Melanocyte of skin (primary cell): ENCODE measurements around the gene RPS6KA4. TPM values are rescaled to one million over a fixed set of nuclear protein-coding genes. Genes with fewer than 3 reads are reported as not detected.

Experiments
- small RNA-seq, 2 donors: library from RNA; depleted of rRNA; stranded (forward); fragments of <200 nt; gene quantifications; one replicate each; pipeline ENCODE3, GENCODE V24; 2012
- total RNA-seq, 2 donors: library from RNA; depleted of rRNA; stranded (reverse); fragments of >200 nt; gene quantifications; 2 replicates each; pipeline ENCODE4 v1.2.3, GENCODE V29; 2012

RPS6KA4 gene
- 10 to 100 TPM; 48.6 to 50.2 TPM for total RNA-seq

GRCh38 chr11:64358907-64359711 lies at the start of gene RPS6KA4:
Gene RPS6KA4 (plus strand): TSS chr11:64359162. CDS start chr11:64359236, 74 bp downstream.

GRCh38 chr11:64317325-64317960 lies 41.5 kb upstream of the RPS6KA4 start, which contains the start of gene TRMT112:
Gene TRMT112 (minus strand): TSS chr11:64317559. CDS start chr11:64317526, 33 bp downstream.

GRCh38 chr11:64317961-64318765 lies 40.8 kb upstream of the RPS6KA4 start, which contains the start of gene PRDX5:
Gene PRDX5 (plus strand): TSS chr11:64318121. CDS start chr11:64318216, 95 bp downstream.

GRCh38 chr11:64339754-64340408 lies 19.1 kb upstream of the RPS6KA4 start, which contains the start of gene CCDC88B:
Gene CCDC88B (plus strand): TSS chr11:64340204. CDS start chr11:64340267, 63 bp downstream.

Small RNA genes within 50 kb of the gene (small RNA-seq; reads per million reads assigned to genes)
- gene MIR1237 = 0.17 to 0.94 reads per million in 2 donors
- gene MIR7155 = 0 reads per million in 2 donors

Other genes with a start within 250 kb of the RPS6KA4 start
- 10 to 100 TPM; 20.0 to 23.3 TPM for gene MACROD1, start 193.0 kb upstream of the RPS6KA4 start, total RNA-seq
- 100 to 1,000 TPM; 176 to 357 TPM for gene STIP1, start 173.0 kb upstream of the RPS6KA4 start, total RNA-seq
- 10 to 100 TPM; 31.6 to 41.3 TPM for gene FERMT3, start 152.4 kb upstream of the RPS6KA4 start, total RNA-seq
- gene TRPT1, start 133.0 kb upstream of the RPS6KA4 start, total RNA-seq = 10 to 100 TPM; 21.0 to 33.0 TPM
- 10 to 100 TPM; 64.0 to 75.3 TPM for gene NUDT22, start 132.9 kb upstream of the RPS6KA4 start, total RNA-seq
- gene DNAJC4, start 128.6 kb upstream of the RPS6KA4 start, total RNA-seq = 10 to 100 TPM in 1 of 2 donors, 1 to 10 TPM in 1; 4.3 to 11.4 TPM
- 10 to 100 TPM; 42.6 to 57.1 TPM for gene VEGFB, start 124.6 kb upstream of the RPS6KA4 start, total RNA-seq
- 10 to 100 TPM; 28.2 to 57.3 TPM for gene FKBP2, start 118.1 kb upstream of the RPS6KA4 start, total RNA-seq
- gene PPP1R14B, start 112.2 kb upstream of the RPS6KA4 start, total RNA-seq = 100 to 1,000 TPM in 1 of 2 donors, 10 to 100 TPM in 1; 66.8 to 144 TPM
- 10 to 100 TPM; 20.0 to 28.0 TPM for gene PLCB3, start 107.6 kb upstream of the RPS6KA4 start, total RNA-seq
- gene BAD, start 74.5 kb upstream of the RPS6KA4 start, total RNA-seq = 10 to 100 TPM; 60.6 to 69.5 TPM
- 10 to 100 TPM; 16.0 to 21.7 TPM for gene GPR137, start 73.3 kb upstream of the RPS6KA4 start, total RNA-seq
- gene KCNK4, start 67.9 kb upstream of the RPS6KA4 start, total RNA-seq = under 1 TPM in 1 of 2 donors, not detected in 1; 0.34 TPM
- gene CATSPERZ, start 58.8 kb upstream of the RPS6KA4 start, total RNA-seq = under 1 TPM; 0.34 to 0.67 TPM
- gene ESRRA, start 53.6 kb upstream of the RPS6KA4 start, total RNA-seq = 10 to 100 TPM; 29.9 to 37.6 TPM
- 100 to 1,000 TPM; 121 to 195 TPM for gene TRMT112, start 41.6 kb upstream of the RPS6KA4 start, total RNA-seq
- gene PRDX5, start 41.0 kb upstream of the RPS6KA4 start, total RNA-seq = 100 to 1,000 TPM; 128 to 150 TPM
- 1 to 10 TPM; 2.1 to 2.7 TPM for gene CCDC88B, start 19.0 kb upstream of the RPS6KA4 start, total RNA-seq
- gene SLC22A11, start 196.8 kb downstream of the RPS6KA4 start, total RNA-seq = not detected
- gene SLC22A12, start 232.1 kb downstream of the RPS6KA4 start, total RNA-seq = not detected